Activated naive CD8-positive, alpha-beta T cell treated with anti-CD3 and anti-CD28 coated beads, Interleukin-2, amount 50 U/mL, for 16 hours (primary cell): Measurements from ENCODE around the gene UQCC2.
A peak's percentile ranks its signal among the peaks of the same experiment; 100 is the strongest.

Source experiments
- DNase-seq: peaks from one replicate; pipeline ENCODE4 v3.0.0-alpha.2; 2020; ENCODE audit warnings: low read depth, low spot score

Gene UQCC2

DNA sequence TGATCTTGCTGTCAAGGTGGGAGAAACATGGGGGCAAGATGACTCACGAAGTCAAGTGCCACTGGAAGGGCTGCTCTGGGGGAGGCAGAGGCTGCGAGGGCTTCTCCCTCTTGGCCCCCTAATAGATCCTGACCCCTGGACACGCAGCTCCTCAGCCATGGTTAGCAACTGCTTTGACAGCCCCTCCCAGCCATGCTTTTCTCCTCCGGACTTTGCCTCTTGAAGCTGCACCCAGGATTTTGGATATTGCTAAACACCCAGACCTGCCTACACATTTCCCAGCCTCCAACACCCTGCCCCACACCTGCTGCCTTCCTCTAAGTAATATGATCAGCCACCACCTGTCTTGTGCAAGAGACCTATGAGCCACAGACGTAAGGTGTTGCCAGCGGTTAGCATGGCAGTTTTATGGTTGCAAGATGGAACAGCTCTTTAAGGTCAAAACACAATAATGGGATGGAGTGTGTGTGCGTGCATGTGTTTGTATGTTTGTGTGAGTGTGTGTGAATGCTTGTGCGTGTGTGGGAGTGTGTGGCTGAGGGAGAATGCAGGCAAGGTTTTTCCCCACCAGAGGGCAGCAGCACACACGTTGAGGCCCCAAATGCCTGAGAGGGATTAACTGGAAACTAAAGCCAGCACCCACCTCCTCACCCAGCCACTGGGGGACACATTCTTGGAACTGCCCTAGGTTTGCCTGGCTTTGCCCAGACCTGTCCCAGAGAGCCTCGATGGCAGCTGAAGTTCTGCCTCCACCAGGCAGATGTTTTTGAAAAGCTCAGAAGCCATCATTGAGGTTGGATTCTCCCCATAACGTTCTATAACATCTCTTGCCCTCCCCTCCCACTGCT is 32.7 kb upstream of the UQCC2 start:
- DNase-seq = peak; percentile 52

DNA sequence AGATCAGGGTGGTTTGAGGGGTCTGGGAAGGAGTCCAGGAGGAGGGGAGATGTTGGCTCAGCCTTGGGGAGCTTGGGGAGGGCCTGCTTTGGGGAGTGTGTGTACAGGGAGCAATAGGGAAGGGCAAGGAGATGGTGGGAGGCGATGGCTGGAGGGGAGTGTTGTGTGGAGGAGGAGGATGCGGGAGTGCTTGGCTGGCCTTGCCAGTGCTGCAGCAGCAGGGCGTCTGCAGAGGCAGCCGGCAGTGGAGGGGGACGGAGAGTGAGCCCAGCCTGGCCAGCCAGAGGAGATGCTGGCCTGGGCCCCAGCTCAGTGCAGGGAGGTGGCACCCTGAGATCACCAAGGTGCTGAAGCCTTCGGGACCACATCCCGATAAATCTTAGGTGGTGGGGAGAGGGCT is 31.3 kb upstream of the UQCC2 start:
- DNase-seq = no peak

DNA sequence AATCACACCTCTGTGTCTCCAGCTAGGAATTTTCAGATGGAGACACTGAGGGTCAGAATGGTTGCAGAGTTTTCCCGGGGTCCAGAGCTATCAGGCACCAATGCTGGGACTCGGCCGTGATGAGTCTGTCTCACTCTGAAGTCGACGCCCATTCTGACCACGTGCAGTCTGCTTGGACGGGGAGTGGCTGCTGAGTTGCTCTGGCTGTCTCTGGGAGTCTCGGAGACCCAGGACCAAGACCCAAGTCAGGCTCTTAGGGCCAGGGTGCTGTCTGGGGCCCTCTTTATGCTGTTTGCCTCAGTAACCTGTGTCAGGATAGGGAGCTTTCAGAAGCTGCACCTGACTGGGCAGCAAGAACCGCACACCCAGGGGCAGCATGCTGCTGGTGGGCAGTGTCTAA is 30.6 kb upstream of the UQCC2 start:
- no peak for DNase-seq

DNA sequence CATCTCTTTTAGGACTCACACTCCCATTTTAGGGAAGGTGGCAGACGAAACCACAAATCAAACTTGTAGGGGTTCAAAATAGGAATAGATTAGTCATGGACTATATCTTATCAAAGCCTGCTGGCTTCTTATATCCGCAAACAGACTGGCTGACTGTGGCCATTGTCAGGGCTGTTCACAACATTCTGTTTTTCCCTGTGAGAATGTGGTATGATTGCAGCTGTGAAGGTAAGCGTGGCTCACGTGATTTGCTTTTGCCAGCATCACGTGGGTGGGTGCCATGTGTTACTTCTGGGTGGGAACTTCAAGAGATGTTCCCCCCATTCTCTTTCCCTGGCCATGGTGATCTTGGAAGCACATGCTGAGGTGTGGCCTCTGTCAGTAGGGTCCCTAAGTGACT is 29.3 kb upstream of the UQCC2 start:
- DNase-seq = no peak

DNA sequence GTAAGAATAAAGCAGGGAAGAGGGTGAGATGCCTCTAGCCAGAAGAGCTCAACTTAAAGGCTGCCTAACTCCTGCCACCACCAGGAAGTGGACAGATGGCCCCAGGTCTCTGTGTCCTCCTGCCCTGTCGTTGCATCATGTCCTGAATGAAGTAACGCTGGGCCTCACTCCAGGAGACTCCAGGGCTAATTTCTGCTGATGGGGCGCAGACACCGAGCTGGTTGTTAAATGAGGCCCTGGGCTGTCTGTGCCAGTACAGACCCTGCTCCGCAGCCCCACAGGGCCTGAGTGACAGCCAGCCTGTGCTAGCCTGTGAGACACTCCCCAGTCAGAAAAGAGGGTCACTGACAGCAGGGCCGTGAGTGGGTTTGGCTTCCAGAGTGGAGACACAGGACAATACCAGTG is 28.7 kb upstream of the UQCC2 start:
- no peak for DNase-seq

DNA sequence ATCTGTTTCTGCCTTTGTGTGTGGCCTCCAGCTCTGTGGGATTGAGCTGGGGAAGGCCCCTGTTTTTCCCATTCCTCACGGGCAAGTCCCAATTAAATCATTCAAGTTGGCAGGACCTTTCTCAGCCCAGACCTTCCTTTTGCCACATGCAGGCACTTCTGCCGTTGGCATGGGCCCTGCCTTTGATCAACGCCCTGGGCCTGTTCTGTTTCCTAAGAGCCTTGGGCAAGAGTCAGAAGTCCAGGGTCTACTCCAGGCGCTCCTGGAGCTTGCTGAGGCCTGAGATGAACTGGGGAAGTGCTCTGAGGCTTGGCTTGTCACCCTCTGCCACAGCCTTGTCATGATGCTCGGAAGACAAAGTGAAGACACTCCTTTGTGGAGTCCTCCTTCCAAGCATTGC is 28.1 kb upstream of the UQCC2 start:
- DNase-seq = no peak

DNA sequence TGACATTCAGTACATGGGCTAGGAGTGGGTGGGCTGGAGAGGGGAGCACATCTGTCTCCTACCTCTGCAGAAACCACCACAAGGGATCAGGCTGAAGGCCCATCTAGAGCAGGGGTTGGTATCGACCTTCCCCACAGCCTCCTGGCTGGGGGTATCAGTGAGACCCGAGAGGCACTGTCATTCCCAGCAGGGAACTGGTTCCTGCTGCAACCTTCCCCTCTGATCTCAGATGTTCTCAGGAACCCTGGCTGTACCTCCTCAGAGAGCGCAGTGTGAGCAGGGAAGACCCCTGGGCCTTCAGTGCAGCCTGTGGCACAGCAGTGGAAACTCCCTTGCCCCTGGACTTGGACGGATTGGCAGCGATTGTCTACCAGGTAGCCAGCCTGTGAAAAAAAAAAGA is 27.4 kb upstream of the UQCC2 start:
- DNase-seq = no peak

DNA sequence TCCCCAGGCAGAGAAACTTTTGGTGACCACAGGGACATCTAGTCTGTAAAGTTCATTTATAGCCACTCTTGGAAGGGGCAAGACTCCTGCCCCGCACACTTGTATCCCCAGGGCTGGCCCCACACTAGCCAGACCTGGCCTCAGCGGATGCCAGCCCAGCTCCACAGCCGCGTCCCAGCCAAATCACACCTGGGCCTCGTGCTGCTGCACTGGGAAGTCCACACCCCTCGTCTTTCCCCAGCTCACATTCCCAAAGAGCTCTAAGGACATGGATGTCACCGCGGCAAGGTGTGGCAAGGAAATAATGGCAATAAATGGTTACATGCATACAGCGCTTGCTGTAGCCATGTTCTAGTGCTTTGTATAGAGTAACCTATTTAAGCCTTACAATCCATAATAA is 26.7 kb upstream of the UQCC2 start:
- DNase-seq = no peak

DNA sequence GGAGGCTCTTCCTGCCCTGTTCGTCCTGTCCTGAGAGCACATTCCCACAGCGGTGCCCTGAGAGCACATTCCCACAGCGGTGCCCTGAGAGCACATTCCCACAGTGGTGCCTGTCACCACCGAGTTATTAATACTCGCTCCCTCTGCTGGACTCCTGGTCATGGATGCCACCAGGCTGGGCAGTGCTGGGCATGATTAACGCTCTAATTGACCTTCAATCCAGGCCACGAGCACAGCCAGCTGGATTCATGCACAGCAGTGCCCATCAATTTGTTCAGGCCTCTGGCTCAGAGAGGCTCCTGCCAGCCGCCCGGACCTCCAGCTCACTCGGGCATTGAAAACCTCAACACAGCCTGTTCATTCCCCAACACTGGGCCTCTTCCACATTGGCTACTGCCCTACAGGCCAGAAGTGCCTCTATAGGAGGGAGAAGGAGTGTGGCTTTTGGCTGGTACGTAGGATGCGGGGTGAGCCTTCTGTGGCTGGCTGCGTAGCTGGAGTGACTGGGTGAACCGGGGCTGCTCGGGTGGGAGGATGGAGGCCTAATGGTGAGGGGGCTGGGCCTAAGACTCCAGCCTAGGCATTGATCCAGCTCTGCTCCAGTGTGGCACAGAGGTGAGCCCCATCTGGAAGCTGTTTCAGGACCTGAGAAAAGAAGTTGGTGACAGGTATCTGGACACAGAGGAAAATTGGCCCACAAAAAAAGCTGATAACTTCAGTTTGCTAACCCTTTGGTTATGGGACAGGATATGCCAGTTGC is 25.9 kb upstream of the UQCC2 start:
- no peak for DNase-seq

DNA sequence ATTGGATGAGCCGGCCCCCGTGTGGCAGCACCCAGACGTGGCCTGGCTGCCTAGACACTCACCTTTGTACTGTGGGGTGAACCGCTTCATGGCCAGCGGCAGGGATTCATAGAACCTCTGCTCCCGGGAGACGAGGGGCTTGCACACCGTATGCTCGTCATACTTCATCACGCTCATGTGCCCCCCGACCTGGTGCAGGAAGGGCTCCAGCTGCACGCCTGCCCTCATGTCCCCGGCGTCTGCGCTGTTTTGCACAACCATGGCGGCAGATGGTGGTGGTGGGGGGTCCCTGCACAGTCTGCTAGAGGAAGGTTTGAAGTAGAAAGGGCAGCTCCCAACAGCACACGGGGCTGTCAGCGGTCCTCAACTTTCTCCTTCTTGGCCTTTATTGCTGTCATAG is 23.7 kb upstream of the UQCC2 start:
- no peak for DNase-seq

DNA sequence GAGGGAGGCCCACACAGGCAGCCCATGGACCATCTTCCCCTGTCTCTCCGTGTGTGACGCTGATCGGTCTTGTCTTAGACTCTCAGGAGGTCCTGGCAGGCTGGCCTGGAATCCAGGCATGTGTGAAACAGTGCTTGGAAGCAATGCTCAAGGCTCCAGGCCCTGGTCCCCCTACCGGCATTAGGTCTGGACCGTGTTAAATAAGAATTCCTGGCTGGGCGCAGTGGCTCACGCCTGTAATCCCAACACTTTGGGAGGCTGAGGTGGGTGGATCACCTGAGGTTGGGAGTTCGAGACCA is 22.2 kb upstream of the UQCC2 start:
- no peak for DNase-seq

DNA sequence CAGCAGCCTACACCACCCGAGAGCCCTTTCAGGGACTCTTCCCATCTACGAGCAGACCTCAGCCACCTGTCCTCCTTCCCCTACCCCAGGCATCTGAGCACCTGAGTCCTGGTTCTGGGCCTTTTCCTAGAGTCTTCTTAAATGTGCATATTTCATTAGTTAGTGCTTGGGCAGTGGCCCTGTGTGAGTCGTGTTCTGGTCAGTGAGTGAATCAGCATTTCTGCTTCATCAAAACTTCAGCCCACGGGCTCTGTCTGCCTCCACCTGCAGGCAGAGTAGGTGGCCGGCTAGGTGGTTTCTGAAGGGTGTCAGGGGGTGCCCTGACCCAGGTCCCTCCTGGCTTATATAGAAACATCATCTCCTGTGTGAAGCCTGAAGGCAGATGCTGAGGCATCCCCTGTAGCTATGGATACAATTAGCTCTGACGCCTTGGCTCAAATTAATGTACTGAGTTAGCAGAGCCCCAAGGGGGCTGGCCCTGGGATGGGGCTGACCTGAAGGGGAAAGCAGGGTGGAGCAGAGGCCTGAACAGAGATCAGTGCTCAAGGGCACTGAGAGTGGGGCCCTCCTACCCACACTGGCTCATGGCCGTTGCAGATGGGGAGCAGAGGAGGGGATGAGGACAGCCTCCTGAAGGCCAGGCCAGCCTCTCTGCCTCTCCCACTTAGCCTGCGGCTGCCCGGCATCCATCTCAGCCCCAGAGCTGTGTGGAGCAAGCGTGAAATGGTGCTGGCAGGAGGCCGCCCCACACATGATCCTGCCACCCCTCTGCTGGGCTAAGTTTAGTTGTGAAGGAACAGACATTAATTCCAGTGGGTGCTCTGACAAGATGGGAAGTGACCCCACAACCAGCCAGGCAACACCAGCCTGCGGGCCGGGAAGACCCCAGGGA is 21.6 kb upstream of the UQCC2 start:
- DNase-seq = no peak

DNA sequence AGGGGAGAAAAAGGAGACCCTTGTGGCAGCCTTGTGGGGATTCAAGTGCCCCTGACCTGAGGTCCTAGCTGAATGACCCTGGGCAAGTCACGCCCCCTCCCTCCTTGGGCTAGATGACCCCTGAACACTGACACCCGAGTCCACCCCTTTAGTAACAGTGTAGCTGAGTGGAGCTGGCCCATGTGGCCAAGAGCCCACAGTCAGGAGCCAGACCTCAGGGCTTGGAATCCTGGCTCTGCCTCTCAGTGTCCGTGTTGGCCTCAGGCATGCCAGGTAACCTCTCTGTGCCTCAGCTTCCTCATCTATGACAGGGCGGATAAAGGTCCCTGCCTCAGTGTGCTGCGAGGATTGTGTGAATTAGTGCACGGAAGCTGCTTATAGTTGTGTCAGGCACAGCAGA is 20.9 kb upstream of the UQCC2 start:
- DNase-seq = no peak

DNA sequence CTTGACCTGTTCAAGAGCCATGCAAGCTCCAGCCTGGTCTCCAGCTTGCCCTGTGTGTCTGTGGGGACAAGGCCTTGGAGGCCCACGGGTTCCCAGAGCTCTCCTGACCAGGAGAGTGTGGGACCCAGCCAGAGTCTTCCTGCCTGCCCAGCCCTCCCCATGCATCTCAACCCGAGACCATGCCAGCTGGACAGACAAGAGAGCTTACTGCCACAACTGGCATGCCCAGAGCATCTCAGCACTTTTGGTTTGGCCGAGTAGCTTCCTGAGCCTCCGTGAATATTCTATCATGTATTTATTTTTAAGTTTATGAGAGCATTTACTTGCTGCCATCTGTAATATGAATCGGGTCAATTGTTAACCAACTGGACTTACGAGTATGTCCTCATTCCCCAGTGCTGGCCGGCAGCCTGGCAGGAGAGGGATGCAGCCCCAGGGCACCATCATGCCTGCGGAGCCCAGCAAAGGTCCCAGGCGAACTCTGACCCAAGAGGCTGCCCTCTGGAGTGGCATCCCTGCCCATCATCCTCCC is 20.3 kb upstream of the UQCC2 start:
- no peak for DNase-seq

DNA sequence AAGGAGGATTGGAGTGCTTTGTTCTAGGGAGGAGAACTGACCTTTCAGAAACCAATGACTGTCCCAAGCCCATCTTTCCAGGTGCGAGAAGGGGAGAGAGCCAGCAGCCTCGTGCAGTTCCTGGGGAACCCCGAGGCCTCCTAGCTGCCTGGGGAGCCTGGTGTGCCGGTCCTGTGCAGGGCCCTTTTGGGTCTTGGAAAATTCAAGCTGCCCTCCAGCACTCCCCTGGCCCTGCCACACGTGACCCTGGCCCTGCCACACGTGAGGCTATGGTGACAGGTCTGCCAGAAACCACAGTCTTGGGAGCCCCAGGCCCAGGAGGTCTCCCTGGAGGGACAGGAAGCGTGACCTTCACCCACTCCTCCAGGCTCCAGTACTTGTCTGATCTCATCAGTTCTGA is 19.5 kb upstream of the UQCC2 start:
- DNase-seq = no peak

DNA sequence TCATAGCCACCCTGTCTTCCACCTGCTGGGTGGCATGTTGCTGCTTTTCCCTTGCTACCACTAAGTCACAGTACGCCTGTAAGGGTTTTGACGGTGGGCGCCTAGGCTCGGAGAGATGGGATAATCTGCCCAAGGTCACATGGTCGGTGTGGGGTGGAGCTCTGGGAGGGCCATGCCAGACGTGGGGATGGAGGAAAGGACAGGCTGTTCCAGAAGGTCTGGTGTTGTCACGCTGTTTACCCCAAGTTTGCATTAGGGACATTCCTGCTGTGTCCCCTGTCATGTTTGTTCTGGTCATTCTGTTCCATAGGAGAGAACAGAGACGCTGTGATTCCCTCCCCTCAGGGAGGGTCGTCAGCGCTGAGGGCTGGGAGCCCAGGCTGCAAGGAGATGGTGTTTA is 19.1 kb upstream of the UQCC2 start:
- no peak for DNase-seq

DNA sequence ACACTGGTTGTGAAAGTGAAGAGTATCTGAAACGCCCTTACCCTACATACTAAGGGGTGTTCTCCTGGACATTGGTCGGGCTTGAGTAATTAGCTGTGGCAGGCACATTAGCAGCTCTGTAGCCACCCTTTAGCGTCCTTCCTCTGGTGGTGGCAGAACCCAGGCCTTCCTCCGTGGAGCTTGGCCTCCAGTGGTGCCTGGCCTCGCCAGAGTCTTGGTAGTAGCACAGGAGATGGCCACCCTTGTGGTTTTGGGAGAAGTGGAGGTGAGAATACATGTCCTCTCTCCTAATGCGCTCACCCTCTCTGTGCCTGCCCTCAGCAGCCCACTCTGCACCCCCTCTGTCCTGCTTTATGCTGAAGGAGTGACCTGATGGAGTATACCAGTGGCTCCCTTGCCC is 17.6 kb upstream of the UQCC2 start:
- DNase-seq = no peak

DNA sequence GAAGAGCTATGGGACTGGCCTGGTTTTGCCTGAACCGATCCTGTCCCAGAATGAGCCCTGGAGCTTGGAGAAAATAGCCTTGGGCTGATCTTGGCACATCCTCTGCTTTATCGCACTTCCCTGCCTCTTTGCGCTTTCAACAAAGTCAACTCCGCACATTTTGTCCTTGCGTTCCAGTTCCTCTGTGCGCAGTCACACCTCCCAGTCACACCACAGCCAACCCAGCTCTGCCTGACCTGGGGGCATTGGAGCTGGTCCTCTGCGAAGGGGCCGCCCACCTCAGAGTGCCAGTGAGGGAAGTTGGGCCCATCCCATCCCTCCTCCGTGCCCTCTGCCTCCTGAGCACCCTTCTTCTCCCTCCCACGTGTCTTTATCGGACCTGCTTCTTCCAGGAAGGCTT is 16.9 kb upstream of the UQCC2 start:
- DNase-seq = no peak

DNA sequence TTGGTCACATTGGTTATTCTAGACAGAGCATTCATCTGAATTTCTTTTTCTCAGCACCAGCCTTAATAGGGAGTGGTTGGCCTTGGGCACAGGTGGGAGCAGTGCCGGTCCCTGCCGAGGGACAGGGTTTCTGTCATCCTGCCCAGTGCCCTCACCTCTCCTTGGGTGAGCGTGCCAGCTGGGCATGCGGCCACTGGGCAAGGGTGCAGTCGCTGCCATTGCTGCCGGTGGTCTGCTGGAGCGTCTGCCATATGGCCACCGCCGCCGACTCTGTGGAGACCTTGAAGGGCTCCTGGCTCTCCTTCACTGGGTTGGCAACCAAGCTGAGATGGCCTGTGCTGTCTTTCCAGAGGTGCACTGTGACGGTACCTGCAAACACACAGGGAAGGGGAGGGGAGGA is 16.4 kb upstream of the UQCC2 start:
- no peak for DNase-seq

DNA sequence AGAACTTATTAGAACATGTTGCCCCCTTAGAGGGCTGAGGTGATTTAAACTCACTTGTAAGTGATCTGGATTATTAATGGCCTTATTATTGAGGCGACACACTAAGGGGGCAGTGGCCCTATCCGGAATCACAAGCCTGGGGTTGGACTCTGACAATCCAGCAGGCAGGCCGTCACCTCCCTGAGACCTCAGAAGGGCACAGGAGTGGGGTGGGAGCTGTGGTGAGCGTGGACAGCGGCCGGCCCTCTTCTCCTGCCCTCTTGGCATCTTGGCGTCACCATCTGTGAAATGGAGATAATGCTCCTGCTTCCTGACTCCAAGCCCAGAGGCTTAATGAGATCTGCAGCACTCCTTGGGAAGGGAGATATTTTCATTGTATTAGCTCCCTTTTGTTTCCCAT is 15.6 kb upstream of the UQCC2 start:
- no peak for DNase-seq

DNA sequence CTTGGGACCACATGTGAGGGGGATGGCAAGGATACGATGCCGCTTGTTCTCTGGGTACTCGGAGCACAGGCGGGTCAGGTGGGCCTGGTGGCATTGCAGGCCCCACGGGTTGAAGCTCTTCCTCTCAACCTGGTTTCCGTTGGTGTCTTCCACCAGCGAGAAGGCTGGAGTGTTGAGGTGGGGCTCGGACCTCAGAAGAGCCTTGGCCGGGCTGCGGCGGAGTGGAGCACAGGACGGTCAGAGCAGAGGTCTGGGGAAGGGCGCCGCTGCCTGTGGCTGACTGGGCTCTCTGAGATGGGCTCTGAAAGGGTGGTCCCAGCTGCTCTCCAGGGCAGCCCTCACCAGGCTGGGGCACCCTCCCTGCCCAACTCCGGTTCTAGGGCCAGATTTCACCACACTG is 15.2 kb upstream of the UQCC2 start:
- DNase-seq = no peak
